Memory B cell (primary cell): ENCODE data around the gene LPXN.

Experiments used
- ATAC-seq: fragments of 150-1000 bp; cut with Tn5 transposase; 2 replicates; pipeline ENCODE4 v1.10.0; 2021; ENCODE audit warnings: low read depth, mild to moderate bottlenecking, moderate library complexity
- DNase-seq, 2 donors: peaks; one replicate each; pipeline ENCODE4 v3.0.0; 2022; ENCODE audit warnings: low spot score in 2 of 2
- H3K27ac Mint-ChIP-seq: one replicate; pipeline ENCODE4 v1.8.0; 2022; ENCODE audit warnings: mild to moderate bottlenecking, moderate library complexity, mixed read lengths
- H3K27me3 Mint-ChIP-seq: one replicate; pipeline ENCODE4 v1.8.0; 2022; ENCODE audit warnings: mixed read lengths
- H3K36me3 Mint-ChIP-seq: one replicate; pipeline ENCODE4 v1.8.0; 2022; ENCODE audit warnings: mild to moderate bottlenecking, mixed read lengths
- H3K4me1 Mint-ChIP-seq: one replicate; pipeline ENCODE4 v1.8.0; 2022; ENCODE audit warnings: mixed read lengths
- H3K4me3 Mint-ChIP-seq: one replicate; pipeline ENCODE4 v1.8.0; 2022; ENCODE audit warnings: mild to moderate bottlenecking, moderate library complexity, mixed read lengths
- H3K9me3 Mint-ChIP-seq: one replicate; pipeline ENCODE4 v1.8.0; 2022; ENCODE audit warnings: mixed read lengths

The LPXN gene

DNA sequence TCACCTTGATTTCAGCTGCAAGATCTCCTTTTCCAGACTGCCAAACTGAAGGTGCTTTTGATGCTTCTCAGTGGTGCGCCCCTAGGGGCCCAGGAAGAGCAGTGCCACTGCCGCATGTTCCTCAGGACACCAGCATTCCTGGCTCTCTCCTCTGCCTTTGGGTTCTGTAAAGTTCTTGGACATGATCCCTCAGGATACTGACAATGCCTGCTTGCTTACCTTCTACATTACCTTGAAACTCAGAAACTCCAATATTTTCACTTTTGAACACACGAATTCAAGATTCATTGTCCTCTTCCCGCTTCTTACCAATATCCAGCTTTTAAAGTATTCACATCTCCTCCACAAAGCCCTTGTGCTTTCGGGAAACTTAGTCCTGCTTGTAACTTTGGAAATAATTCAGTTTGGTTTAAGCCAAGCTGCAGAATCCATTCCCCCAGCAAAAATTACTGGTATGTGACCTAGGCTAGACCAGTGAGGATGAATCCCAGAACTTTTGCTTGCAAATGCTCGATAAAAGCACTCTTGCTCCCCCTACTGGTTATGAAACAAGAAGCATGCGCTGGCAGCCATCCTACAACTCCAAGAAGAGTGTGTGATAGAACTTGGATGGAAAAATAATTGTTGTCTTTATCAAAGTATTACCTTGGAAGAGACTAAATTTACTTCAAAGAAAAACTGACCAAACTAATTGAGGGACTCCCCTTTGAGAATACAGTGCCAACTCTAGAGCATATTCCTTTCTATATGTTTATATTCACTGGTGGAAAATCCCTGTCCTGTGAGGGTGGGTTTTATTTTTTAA is 51.2 kb downstream of the LPXN start:
- Mint-ChIP-seq H3K27me3 (no peaks in the 10 kb centered on the region), H3K4me1 (peaks cover 18% of the 10 kb centered on the region)
- ATAC-seq: peak; percentile 17

GRCh38 chr11:58513747-58514367 is 61.8 kb downstream of the LPXN start:
- DNase-seq: no peak
- ATAC-seq: no peak
- no peak overlapping the region for H3K27ac Mint-ChIP-seq
- no peaks in the 10 kb centered on the region for H3K27me3 Mint-ChIP-seq
- H3K4me3 Mint-ChIP-seq: no peak overlapping the region
- no peaks in the 10 kb centered on the region for H3K36me3 Mint-ChIP-seq
- H3K9me3 Mint-ChIP-seq: no peaks in the 10 kb centered on the region
- H3K4me1 Mint-ChIP-seq: no peaks in the 10 kb centered on the region

More for the DNA sequence above, 51.2 kb downstream of the LPXN start:
- Mint-ChIP-seq H3K4me3 (peak overlapping the region; percentile 52), H3K9me3 (no peaks in the 10 kb centered on the region), H3K27ac (peak overlapping the region; percentile 96), H3K36me3 (peaks cover 12% of the 10 kb centered on the region)
- peak; percentile 42 to 46 for DNase-seq

- H3K36me3 Mint-ChIP-seq: no peaks in the 10 kb centered on the region
- H3K4me1 Mint-ChIP-seq: peaks cover 8% of the 10 kb centered on the region
- H3K27ac Mint-ChIP-seq: no peak overlapping the region
- H3K4me3 Mint-ChIP-seq: no peak overlapping the region
- no peaks in the 10 kb centered on the region for H3K9me3 Mint-ChIP-seq
- no peaks in the 10 kb centered on the region for H3K27me3 Mint-ChIP-seq
- ATAC-seq (no peak), DNase-seq (no peak)
Observed at GRCh38 chr11:58511636-58512035, 64.0 kb downstream of the LPXN start.

DNA sequence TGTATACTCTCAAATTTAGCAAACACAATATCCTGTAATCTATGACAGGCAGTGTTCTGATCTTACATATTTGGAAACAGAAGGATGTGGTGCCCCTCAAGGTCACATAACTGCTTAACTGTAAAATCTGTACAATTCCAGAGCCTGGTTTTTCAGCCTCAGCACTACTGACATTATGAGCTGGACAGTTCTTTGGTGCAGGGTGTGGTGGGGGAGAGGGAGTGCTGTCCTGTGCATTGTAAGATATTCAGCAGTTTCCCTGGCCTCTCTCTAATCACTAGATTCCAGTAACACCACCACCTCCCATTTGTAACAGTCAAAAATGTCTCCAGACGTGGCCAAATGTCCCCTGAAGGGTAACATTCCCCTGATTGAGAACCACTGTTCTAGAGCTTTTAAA is 65.9 kb downstream of the LPXN start:
- ATAC-seq (no peak), DNase-seq (no peak)
- Mint-ChIP-seq H3K27ac (no peak overlapping the region), H3K4me1 (peaks cover 8% of the 10 kb centered on the region), H3K9me3 (no peaks in the 10 kb centered on the region), H3K4me3 (no peak overlapping the region), H3K36me3 (peaks cover 2% of the 10 kb centered on the region), H3K27me3 (no peaks in the 10 kb centered on the region)

- no peak for ATAC-seq
- no peak for DNase-seq
- Mint-ChIP-seq H3K4me3 (no peak overlapping the region), H3K27me3 (no peaks in the 10 kb centered on the region), H3K36me3 (peaks cover 2% of the 10 kb centered on the region), H3K9me3 (no peaks in the 10 kb centered on the region), H3K27ac (no peak overlapping the region), H3K4me1 (peaks cover 8% of the 10 kb centered on the region)
Observed at GRCh38 chr11:58508814-58509213, 66.8 kb downstream of the LPXN start.

DNA sequence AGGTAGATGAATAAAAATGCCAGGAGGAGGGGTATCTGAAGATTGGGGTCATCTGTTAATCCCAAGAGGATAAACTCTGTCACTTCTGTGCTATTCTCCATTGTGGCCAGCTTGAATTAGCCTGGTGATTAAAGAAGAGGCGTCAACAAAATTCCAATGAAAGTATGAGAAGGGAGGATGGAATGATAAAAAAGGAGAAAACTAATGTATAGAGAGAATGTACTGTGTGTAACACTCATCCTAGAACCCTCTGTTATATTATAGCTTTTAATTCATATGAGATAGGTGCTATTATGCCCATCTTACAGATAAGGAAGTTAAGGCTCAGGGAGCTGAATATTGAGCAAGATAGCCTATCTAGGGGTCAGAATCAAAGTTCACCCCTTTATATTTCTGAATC is 67.7 kb downstream of the LPXN start, which contains the start of gene OR5B21:
Gene OR5B21, minus strand, starts transcription at position 101 of the 400 bp plus-strand sequence. Its CDS starts 0 bp downstream, at position 101.
- Mint-ChIP-seq H3K9me3 (no peaks in the 10 kb centered on the region), H3K4me3 (no peak within 1 kb of the TSS), H3K4me1 (peaks cover 13% of the 10 kb centered on the region), H3K27ac (no peak within 1 kb of the TSS), H3K36me3 (peaks cover 2% of the 10 kb centered on the region), H3K27me3 (no peaks in the 10 kb centered on the region)
- no peak for ATAC-seq
- DNase-seq: no peak

DNA sequence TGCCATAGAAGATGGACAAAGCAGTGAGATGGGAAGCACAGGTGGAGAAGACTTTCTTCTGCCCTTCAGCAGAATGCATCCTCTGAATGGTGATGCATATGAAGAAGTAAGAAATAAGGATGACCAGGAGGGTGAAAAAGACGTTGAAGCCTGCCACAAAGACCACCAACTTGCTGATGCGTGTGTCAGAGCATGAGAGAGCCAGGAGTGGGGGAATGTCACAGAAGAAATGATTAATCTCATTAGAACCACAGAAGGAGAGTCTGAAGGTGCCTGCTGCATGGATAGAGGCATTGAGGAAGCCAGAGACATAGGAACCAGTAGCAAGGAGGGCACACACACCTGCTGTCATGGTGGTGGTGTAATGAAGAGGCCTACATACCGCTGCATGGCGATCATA is 68.3 kb downstream of the LPXN start:
- H3K9me3 Mint-ChIP-seq: no peaks in the 10 kb centered on the region
- H3K4me1 Mint-ChIP-seq: peaks cover 13% of the 10 kb centered on the region
- H3K27me3 Mint-ChIP-seq: no peaks in the 10 kb centered on the region
- H3K27ac Mint-ChIP-seq: no peak overlapping the region
- no peak for ATAC-seq
- H3K36me3 Mint-ChIP-seq: peaks cover 2% of the 10 kb centered on the region
- no peak overlapping the region for H3K4me3 Mint-ChIP-seq
- DNase-seq: no peak

DNA sequence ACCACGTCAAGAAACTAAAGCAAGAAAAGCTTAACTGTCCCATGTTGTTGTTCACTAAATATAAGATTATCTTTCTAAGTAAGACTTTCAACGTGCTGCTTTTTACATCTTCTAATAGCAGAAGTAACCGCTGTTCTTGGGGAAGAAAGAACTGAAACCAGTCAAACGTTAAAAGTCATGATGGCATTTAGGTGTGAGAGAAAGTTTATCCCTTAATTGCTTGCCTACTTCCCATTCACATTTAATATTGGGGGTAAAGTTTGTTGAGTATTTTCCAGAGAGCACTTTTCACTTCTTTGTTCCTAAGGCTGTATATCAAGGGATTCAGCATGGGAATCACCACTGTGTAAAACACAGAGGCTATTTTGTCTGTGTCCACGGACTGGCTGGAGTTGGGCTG is 68.7 kb downstream of the LPXN start:
- Mint-ChIP-seq H3K27ac (no peak overlapping the region), H3K9me3 (no peaks in the 10 kb centered on the region), H3K27me3 (no peaks in the 10 kb centered on the region), H3K4me1 (peaks cover 13% of the 10 kb centered on the region), H3K4me3 (no peak overlapping the region), H3K36me3 (peaks cover 2% of the 10 kb centered on the region)
- ATAC-seq: peak; percentile 62
- no peak for DNase-seq

GRCh38 chr11:58505849-58506248 is 69.8 kb downstream of the LPXN start:
- Mint-ChIP-seq H3K4me3 (no peak overlapping the region), H3K9me3 (no peaks in the 10 kb centered on the region), H3K27ac (no peak overlapping the region), H3K36me3 (peaks cover 2% of the 10 kb centered on the region), H3K4me1 (peaks cover 13% of the 10 kb centered on the region), H3K27me3 (no peaks in the 10 kb centered on the region)
- DNase-seq (no peak), ATAC-seq (no peak)

- Mint-ChIP-seq H3K36me3 (peaks cover 2% of the 10 kb centered on the region), H3K27ac (no peak overlapping the region), H3K9me3 (no peaks in the 10 kb centered on the region), H3K27me3 (no peaks in the 10 kb centered on the region), H3K4me3 (no peak overlapping the region), H3K4me1 (peaks cover 13% of the 10 kb centered on the region)
- ATAC-seq: no peak
- DNase-seq: no peak
Observed at GRCh38 chr11:58504232-58504631, 71.4 kb downstream of the LPXN start.

DNA sequence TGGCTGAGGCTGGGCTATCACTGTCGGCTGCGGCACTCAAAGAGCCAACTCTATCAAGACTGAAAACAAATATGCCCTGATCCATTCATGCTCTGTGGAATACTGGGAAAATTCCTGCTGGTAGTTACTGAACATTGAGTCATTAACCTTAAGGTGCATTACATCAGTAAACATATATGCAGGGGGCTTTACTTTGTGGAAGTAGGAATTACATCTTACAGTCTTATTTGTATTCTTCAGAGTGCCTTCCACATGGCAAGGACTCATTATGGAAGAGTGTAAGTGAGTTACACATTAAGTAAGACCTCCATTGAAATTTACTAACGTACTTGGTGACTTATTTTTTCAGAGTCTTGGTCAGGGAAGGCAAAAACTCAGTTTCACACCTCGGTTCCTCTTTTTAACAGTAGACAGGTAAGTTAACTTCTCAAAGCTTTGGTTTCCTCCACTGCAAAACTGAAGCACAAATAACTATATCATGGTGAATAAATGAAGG is 72.2 kb downstream of the LPXN start:
- no peaks in the 10 kb centered on the region for H3K27me3 Mint-ChIP-seq
- peaks cover 13% of the 10 kb centered on the region for H3K4me1 Mint-ChIP-seq
- no peaks in the 10 kb centered on the region for H3K9me3 Mint-ChIP-seq
- H3K27ac Mint-ChIP-seq: no peak overlapping the region
- H3K4me3 Mint-ChIP-seq: no peak overlapping the region
- peaks cover 2% of the 10 kb centered on the region for H3K36me3 Mint-ChIP-seq
- DNase-seq: no peak
- peak; percentile 41 for ATAC-seq

GRCh38 chr11:58502004-58502403 is 73.7 kb downstream of the LPXN start:
- no peaks in the 10 kb centered on the region for H3K27me3 Mint-ChIP-seq
- peaks cover 2% of the 10 kb centered on the region for H3K36me3 Mint-ChIP-seq
- ATAC-seq: no peak
- peaks cover 8% of the 10 kb centered on the region for H3K4me1 Mint-ChIP-seq
- no peak overlapping the region for H3K4me3 Mint-ChIP-seq
- H3K9me3 Mint-ChIP-seq: no peaks in the 10 kb centered on the region
- DNase-seq: no peak
- no peak overlapping the region for H3K27ac Mint-ChIP-seq

DNA sequence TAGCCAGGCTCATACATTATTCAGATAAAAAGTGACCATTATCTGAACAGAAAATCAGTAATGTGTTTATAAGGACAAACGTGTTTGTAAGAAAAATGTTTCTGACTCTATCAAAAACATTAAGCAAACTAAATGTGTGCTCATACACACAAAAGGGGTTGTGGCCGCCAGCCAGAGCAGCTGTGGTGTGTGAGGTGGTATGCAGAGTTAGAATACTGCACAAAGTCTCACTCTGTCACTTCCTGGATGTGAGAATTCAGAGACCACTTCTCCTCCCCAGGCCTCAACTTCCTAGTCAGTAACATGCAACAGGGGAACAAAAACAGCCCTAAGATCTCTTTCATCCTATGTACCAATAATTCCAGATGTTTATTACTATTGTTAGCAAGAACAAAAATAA is 77.2 kb downstream of the LPXN start:
- DNase-seq (no peak), ATAC-seq (no peak)
- Mint-ChIP-seq H3K27ac (no peak overlapping the region), H3K9me3 (no peaks in the 10 kb centered on the region), H3K36me3 (no peaks in the 10 kb centered on the region), H3K27me3 (no peaks in the 10 kb centered on the region), H3K4me1 (peaks cover 3% of the 10 kb centered on the region), H3K4me3 (no peak overlapping the region)

DNA sequence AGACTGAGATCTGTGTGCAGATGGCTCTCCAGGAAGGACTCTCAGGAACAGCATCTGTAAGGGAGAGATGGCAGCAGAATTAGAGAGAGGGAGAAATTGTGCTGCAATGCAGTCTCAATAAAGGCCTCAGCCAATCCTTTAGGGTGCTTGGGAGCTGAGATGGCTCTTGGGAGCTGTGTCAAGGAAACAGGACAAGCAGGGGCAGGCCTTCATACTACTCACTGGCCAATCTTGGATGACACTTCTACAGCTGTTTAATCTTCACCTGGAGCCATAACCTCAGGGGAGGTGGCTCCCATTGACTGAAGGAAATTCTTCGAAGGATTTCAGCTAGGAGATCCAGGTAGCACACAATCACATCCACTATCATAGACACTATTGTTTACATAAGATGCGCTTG is 77.7 kb downstream of the LPXN start:
- no peaks in the 10 kb centered on the region for H3K9me3 Mint-ChIP-seq
- ATAC-seq: no peak
- H3K27ac Mint-ChIP-seq: no peak overlapping the region
- no peak overlapping the region for H3K4me3 Mint-ChIP-seq
- no peaks in the 10 kb centered on the region for H3K27me3 Mint-ChIP-seq
- H3K36me3 Mint-ChIP-seq: no peaks in the 10 kb centered on the region
- no peaks in the 10 kb centered on the region for H3K4me1 Mint-ChIP-seq
- DNase-seq: no peak
